PC-9 (cell line): ENCODE results near the gene EOGT. TPM values are rescaled to one million over a fixed set of nuclear protein-coding genes. Genes with fewer than 3 reads are reported as not detected.

Experiments
- BruUV-seq: library from RNA; stranded (reverse); fragments of 400-500 nt; replicated peaks from 2 replicates; lab custom pipeline; 2021; lab: Mats Ljungman, UMichigan
- CTCF ChIA-PET: fragments of 300-600 bp; sonication (Branson Sonifier 250); formaldehyde crosslinking; loops from one replicate; lab custom pipeline; 2022; ENCODE audit warnings: antibody characterized with exemption; lab: Charles Lee
- POLR2A ChIA-PET: fragments of 300-600 bp; sonication (Branson Sonifier 250); formaldehyde crosslinking; loops from one replicate; lab custom pipeline; 2022; ENCODE audit warnings: antibody characterized with exemption; ENCODE audit not compliant: unreplicated experiment; lab: Charles Lee
- DNase-seq, 2 experiments: peaks; one replicate each; pipeline versions ENCODE4 v3.0.0 to v3.0.0-alpha.2; 2015 to 2022; ENCODE audit warnings: mixed read lengths in 1 of 2
- H2AFZ ChIP-seq: fragments of 200-600 bp; sonication (generic); 2 replicates; pipeline ENCODE4 v1.8.1; 2017; ENCODE audit warnings: antibody characterized with exemption
- H3F3A ChIP-seq: fragments of 200-600 bp; sonication (generic); 2 replicates; pipeline ENCODE4 v1.8.1; 2017; ENCODE audit warnings: antibody characterized with exemption, mild to moderate bottlenecking, low read depth; ENCODE audit not compliant: insufficient read depth
- H3K27ac ChIP-seq: fragments of 200-600 bp; sonication (generic); 2 replicates; pipeline ENCODE4 v1.6.1; 2016; ENCODE audit warnings: mixed run types
- H3K27me3 ChIP-seq: fragments of 200-600 bp; sonication (generic); 2 replicates; pipeline ENCODE4 v1.6.1; 2016; ENCODE audit warnings: low read depth, mixed run types; ENCODE audit not compliant: insufficient read depth
- H3K36me3 ChIP-seq: fragments of 200-600 bp; sonication (generic); 2 replicates; pipeline ENCODE4 v1.6.1; 2016; ENCODE audit warnings: low read depth, mixed run types
- H3K4me1 ChIP-seq: fragments of 200-600 bp; sonication (generic); replicated peaks from 2 replicates; pipeline ENCODE4 v1.6.1; 2016; ENCODE audit warnings: mixed run types; ENCODE audit not compliant: insufficient read depth
- H3K4me2 ChIP-seq: fragments of 200-600 bp; sonication (generic); 2 replicates; pipeline ENCODE4 v1.6.1; 2017; ENCODE audit warnings: mixed run types
- H3K4me3 ChIP-seq: fragments of 200-600 bp; sonication (generic); 2 replicates; pipeline ENCODE4 v1.6.1; 2016; ENCODE audit warnings: mixed run types
- H3K79me2 ChIP-seq: fragments of 200-600 bp; sonication (generic); 2 replicates; pipeline ENCODE4 v1.6.1; 2017; ENCODE audit warnings: low read depth, mixed run types
- H3K9me2 ChIP-seq: fragments of 200-600 bp; sonication (generic); 2 replicates; pipeline ENCODE4 v1.8.1; 2017; ENCODE audit warnings: mild to moderate bottlenecking; ENCODE audit not compliant: insufficient read depth
- H3K9me3 ChIP-seq: fragments of 200-600 bp; sonication (generic); 2 replicates; pipeline ENCODE4 v1.8.1; 2016; ENCODE audit warnings: low read depth; ENCODE audit not compliant: insufficient read depth
- H4K20me1 ChIP-seq: fragments of 200-600 bp; sonication (generic); 2 replicates; pipeline ENCODE4 v1.8.1; 2017; ENCODE audit not compliant: insufficient read depth
- CTCF ChIP-seq: fragments of 200-600 bp; sonication (generic); conservative IDR thresholded peaks from 2 replicates; pipeline ENCODE4 v1.6.1; 2017; ENCODE audit warnings: mixed run types, antibody characterized with exemption, mild to moderate bottlenecking, moderate library complexity
- EZH2 ChIP-seq: fragments of 200-600 bp; sonication (generic); IDR thresholded peaks from 2 replicates; pipeline ENCODE4 v1.8.0; 2017; ENCODE audit warnings: antibody characterized with exemption, low read depth
- intact Hi-C: fragments of 100-400 bp; cut with micrococcal nuclease; formaldehyde crosslinking; loops from one replicate; pipeline ENCODE4 v1.10.0; 2022; ENCODE audit not compliant: unreplicated experiment
- total RNA-seq: library from RNA; stranded (reverse); gene quantifications from 2 replicates; pipeline ENCODE4 v1.2.3, GENCODE V29; 2021

Gene EOGT
- total RNA-seq, 1 experiment from 2014 or later = 11.0 TPM

- Histone ChIP-seq H3K9me3 (no peaks in the 10 kb centered on the region), H2AFZ (no peak overlapping the region), H3K79me2 (no peaks in the 10 kb centered on the region), H3F3A (no peaks in the 10 kb centered on the region), H3K4me1 (no peaks in the 10 kb centered on the region), H3K27me3 (no peaks in the 10 kb centered on the region), H3K4me2 (no peak overlapping the region), H3K27ac (no peak overlapping the region), H3K9me2 (no peaks in the 10 kb centered on the region), H4K20me1 (no peaks in the 10 kb centered on the region), H3K36me3 (no peaks in the 10 kb centered on the region), H3K4me3 (no peak overlapping the region)
- TF ChIP-seq CTCF = no peak
- POLR2A ChIA-PET = no interaction called here
- BruUV-seq = no TSS peak
- CTCF ChIA-PET = no interaction called here
- intact Hi-C loops = no loop called here
- no peak for DNase-seq
Observed at GRCh38 chr3:69004138-69004537, 9.3 kb downstream of the EOGT start.

- no peaks in the 10 kb centered on the region for H4K20me1 ChIP-seq
- H2AFZ ChIP-seq = no peak overlapping the region
- no peaks in the 10 kb centered on the region for H3F3A ChIP-seq
- intact Hi-C loops = no loop called here
- no peaks in the 10 kb centered on the region for H3K27me3 ChIP-seq
- ChIA-PET CTCF (interaction anchor here (0.5 kb wide), 1 partner anchor 1108 kb away, joined by 3 read pairs; no protein-coding TSS in a partner anchor), POLR2A (interaction anchor here (0.6 kb wide), 1 partner anchor 16 kb away, joined by 3 read pairs; no protein-coding TSS in a partner anchor)
- H3K36me3 ChIP-seq = no peaks in the 10 kb centered on the region
- no peak for DNase-seq
- no peak overlapping the region for H3K4me3 ChIP-seq
- TF ChIP-seq EZH2 (no peak), CTCF (no peak)
- BruUV-seq = no TSS peak
- no peak overlapping the region for H3K4me2 ChIP-seq
- no peaks in the 10 kb centered on the region for H3K9me3 ChIP-seq
- no peaks in the 10 kb centered on the region for H3K79me2 ChIP-seq
- no peaks in the 10 kb centered on the region for H3K9me2 ChIP-seq
- no peaks in the 10 kb centered on the region for H3K4me1 ChIP-seq
- no peak overlapping the region for H3K27ac ChIP-seq
Observed at GRCh38 chr3:68999605-69000004, 13.9 kb downstream of the EOGT start.

- ChIA-PET CTCF (interaction anchor here (0.5 kb wide), 1 partner anchor 1108 kb away, joined by 3 read pairs; no protein-coding TSS in a partner anchor), POLR2A (no interaction called here)
Observed at GRCh38 chr3:68999158-68999557, 14.3 kb downstream of the EOGT start.

More at GRCh38 chr3:68999158-68999557, 14.3 kb downstream of the EOGT start:
- no peak overlapping the region for H2AFZ ChIP-seq
- H3K4me2 ChIP-seq = no peak overlapping the region
- no peak for TF ChIP-seq EZH2
- no peak for TF ChIP-seq CTCF
- intact Hi-C loops = no loop called here
- no peaks in the 10 kb centered on the region for H3K79me2 ChIP-seq
- H4K20me1 ChIP-seq = no peaks in the 10 kb centered on the region
- no TSS peak for BruUV-seq
- no peak overlapping the region for H3K27ac ChIP-seq
- no peaks in the 10 kb centered on the region for H3F3A ChIP-seq
- no peaks in the 10 kb centered on the region for H3K9me3 ChIP-seq
- no peaks in the 10 kb centered on the region for H3K4me1 ChIP-seq
- H3K9me2 ChIP-seq = no peaks in the 10 kb centered on the region
- no peaks in the 10 kb centered on the region for H3K27me3 ChIP-seq
- H3K36me3 ChIP-seq = no peaks in the 10 kb centered on the region
- no peak overlapping the region for H3K4me3 ChIP-seq
- DNase-seq = no peak
